Bronchial epithelial cell (primary cell): ENCODE measurements around the gene AZI2. TPM values are rescaled to one million over a fixed set of nuclear protein-coding genes. Genes with fewer than 3 reads are reported as not detected.

Experiments
- DNase-seq: peaks from one replicate; pipeline ENCODE4 v3.0.0-alpha.2; 2010; ENCODE audit warnings: low read depth
- FAIRE-seq: peaks from 2 replicates; lab custom pipeline; 2011; peaks lifted over from hg19 to GRCh38; lab: Jason Lieb, UNC
- H3K27me3 ChIP-seq: 2 replicates; pipeline ENCODE4 v1.5.1; 2011; ENCODE audit warnings: low read length; ENCODE audit not compliant: control insufficient read depth, insufficient read depth
- H3K36me3 ChIP-seq: 2 replicates; pipeline ENCODE4 v1.5.1; 2011; ENCODE audit warnings: low read length; ENCODE audit not compliant: control insufficient read depth, insufficient read depth
- H3K4me3 ChIP-seq: 2 replicates; pipeline ENCODE4 v1.5.1; 2011; ENCODE audit warnings: mild to moderate bottlenecking, low read depth, low read length, control low read depth
- total RNA-seq: library from RNA; depleted of rRNA; stranded (reverse); fragments of >200 nt; gene quantifications from 2 replicates; pipeline ENCODE4 v1.2.1, GENCODE V29; 2014
- TF ChIP-seq, protein P1 (sequence below): IDR thresholded peaks from 2 replicates; pipeline ENCODE4 v1.5.1; 2011; ENCODE audit warnings: mild to moderate bottlenecking, moderate library complexity, low read length, control low read depth, inconsistent platforms; ENCODE audit not compliant: insufficient read depth, severe bottlenecking

The AZI2 gene
- total RNA-seq, 1 donor from 2014 or later: 81.6 TPM

DNA sequence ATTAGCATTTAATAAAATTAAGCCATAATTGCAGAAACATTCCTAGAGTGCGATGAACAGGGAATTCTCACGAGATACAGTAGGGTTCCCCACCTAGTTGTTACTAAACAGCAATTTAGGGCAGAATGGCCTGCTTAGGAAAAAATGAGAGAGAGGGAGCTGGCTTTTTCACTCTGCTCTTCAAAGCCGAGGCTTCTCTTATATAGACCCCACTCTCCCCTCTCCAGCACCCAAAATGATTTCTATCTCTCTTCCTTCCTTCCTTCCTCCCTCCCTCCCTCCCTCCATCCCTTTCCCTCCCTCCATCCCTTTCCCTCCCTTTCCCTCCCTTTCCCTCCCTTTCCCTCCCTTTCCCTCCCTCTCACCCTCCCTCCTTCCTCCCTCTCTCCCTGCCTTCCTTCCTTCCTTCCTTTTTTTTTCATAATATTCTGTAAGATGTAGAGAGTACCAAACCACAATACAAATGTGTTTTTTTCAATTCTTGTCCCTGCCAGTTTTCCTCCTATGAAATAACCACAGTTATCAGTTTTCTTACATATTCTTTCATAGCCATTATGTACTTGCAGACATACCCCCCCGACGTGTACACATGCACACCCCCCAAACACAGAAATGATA lies 48.2 kb downstream of the AZI2 start:
- no peaks in the 10 kb centered on the region for H3K36me3 ChIP-seq
- H3K27me3 ChIP-seq: no peaks in the 10 kb centered on the region
- FAIRE-seq (no peak), DNase-seq (no peak)
- H3K4me3 ChIP-seq: no peak overlapping the region
- TF ChIP-seq, protein P1, sequence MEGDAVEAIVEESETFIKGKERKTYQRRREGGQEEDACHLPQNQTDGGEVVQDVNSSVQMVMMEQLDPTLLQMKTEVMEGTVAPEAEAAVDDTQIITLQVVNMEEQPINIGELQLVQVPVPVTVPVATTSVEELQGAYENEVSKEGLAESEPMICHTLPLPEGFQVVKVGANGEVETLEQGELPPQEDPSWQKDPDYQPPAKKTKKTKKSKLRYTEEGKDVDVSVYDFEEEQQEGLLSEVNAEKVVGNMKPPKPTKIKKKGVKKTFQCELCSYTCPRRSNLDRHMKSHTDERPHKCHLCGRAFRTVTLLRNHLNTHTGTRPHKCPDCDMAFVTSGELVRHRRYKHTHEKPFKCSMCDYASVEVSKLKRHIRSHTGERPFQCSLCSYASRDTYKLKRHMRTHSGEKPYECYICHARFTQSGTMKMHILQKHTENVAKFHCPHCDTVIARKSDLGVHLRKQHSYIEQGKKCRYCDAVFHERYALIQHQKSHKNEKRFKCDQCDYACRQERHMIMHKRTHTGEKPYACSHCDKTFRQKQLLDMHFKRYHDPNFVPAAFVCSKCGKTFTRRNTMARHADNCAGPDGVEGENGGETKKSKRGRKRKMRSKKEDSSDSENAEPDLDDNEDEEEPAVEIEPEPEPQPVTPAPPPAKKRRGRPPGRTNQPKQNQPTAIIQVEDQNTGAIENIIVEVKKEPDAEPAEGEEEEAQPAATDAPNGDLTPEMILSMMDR: no peak

DNA sequence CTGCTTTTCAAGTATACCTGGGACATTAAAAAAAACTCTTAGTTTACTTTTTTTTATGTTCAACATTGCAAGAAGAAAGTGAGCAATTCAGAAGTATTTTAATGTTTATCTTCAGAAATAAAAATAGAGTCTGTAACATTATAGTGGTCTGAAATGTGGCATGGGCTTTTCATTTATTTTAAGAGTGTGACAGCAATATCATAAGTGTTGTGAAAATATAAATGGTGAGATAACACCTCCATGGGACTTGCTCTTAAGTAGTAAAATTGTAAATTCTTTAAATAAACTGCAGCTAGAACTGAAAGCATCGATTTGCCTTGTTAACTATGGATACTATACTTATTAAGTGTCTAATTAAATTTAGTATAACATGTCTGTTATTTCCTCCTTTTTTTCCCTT lies 48.9 kb downstream of the AZI2 start:
- TF ChIP-seq, protein P1: no peak
- Histone ChIP-seq H3K27me3 (no peaks in the 10 kb centered on the region), H3K36me3 (no peaks in the 10 kb centered on the region), H3K4me3 (no peak overlapping the region)
- no peak for DNase-seq
- FAIRE-seq: no peak

- no peaks in the 10 kb centered on the region for H3K27me3 ChIP-seq
- no peaks in the 10 kb centered on the region for H3K36me3 ChIP-seq
- TF ChIP-seq, protein P1: no peak
- H3K4me3 ChIP-seq: no peak overlapping the region
- FAIRE-seq (no peak), DNase-seq (no peak)
Observed at GRCh38 chr3:28295898-28296490, 52.6 kb downstream of the AZI2 start.

GRCh38 chr3:28294667-28295413 lies 53.8 kb downstream of the AZI2 start:
- FAIRE-seq: no peak
- Histone ChIP-seq H3K27me3 (no peaks in the 10 kb centered on the region), H3K4me3 (no peak overlapping the region), H3K36me3 (no peaks in the 10 kb centered on the region)
- TF ChIP-seq, protein P1: no peak
- no peak for DNase-seq

DNA sequence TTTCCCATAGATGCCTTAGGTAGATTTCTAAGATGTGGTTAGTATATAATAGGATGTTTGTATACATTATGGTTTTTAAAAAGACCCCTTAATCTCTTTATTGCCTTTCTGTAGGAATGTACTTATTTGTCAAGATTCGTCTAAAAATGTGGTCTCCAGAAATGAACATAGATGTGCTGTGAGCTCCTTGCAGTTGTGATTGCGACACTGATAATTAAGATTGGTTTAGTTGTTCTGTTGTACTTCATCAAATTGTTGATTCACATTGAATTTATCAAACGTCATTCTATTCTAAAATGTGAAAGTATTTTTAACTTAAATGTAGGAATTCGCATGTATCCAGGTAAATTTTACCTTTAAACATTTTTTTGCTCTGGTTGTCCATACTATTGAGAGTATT lies 56.0 kb downstream of the AZI2 start:
- FAIRE-seq: no peak
- TF ChIP-seq, protein P1: no peak
- no peak overlapping the region for H3K4me3 ChIP-seq
- no peaks in the 10 kb centered on the region for H3K36me3 ChIP-seq
- DNase-seq: no peak
- no peaks in the 10 kb centered on the region for H3K27me3 ChIP-seq
